ENCODE data around the gene SLC16A4. TPM values are rescaled to one million over a fixed set of nuclear protein-coding genes. Genes with fewer than 3 reads are reported as not detected.

Gene SLC16A4
- total and polyA plus RNA-seq, 8 donors, result 0.89 to 11.1 (median 2.6) TPM; not detected in 1

- DNase-seq, result no peak
- H3K27ac ChIP-seq, result peak overlapping the region in 4 of 5 donors; percentile 30 to 70 (median 59)
- intact Hi-C loops (cut with DNase I; ENCODE audit: low total_unique reads), result no loop called here
- no peaks in the 10 kb centered on the region for H3K9me3 ChIP-seq
- TF ChIP-seq CTCF (IDR thresholded peaks at IDR 0.05) (no peak), POLR2A (IDR thresholded peaks at IDR 0.05) (no peak), EP300 (IDR thresholded peaks at IDR 0.05) (no peak), POLR2AphosphoS5 (IDR thresholded peaks at IDR 0.05) (no peak)
- peaks cover 11 to 57% (median 37%) of the 10 kb centered on the region in 4 donors for H3K36me3 ChIP-seq
- no peaks in the 10 kb centered on the region for H3K27me3 ChIP-seq
- H3K4me1 ChIP-seq, result peaks cover 0 to 20% (median 11%) of the 10 kb centered on the region in 4 donors
- 70 to 84% (median 80%) methylated on average over 10 of the region's 10 CpGs for WGBS, 5 donors
- no peak overlapping the region for H3K4me3 ChIP-seq
Measured at GRCh38 chr1:110380672-110381283, 10.0 kb downstream of the SLC16A4 start.

DNA sequence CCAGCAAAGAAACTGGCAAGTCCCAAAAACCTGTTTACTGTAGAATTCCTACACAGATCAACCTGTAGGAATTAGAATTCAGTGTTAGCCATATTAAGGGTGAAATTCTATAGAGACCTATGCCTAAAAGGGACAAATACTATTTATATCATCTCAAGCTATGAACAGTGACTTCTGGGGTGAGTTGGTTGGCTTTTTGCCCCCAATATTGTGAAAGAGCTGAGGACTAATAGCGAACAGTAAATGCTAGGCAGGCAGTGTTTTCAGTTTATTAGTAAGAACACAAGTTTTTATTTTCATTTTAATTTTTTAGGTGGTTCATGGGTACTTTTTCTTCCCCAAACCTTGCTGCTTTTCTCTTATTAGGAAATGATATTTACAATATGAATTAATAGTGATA, 15.3 kb downstream of the SLC16A4 start:
- no peak for DNase-seq
- 94 to 100% (median 97%) methylated on average over 1 of the region's 1 CpG for WGBS, 5 donors
- H3K9me3 ChIP-seq, result no peaks in the 10 kb centered on the region
- H3K27me3 ChIP-seq, result no peaks in the 10 kb centered on the region
- TF ChIP-seq CTCF (IDR thresholded peaks at IDR 0.05) (no peak), POLR2A (IDR thresholded peaks at IDR 0.05) (no peak), EP300 (IDR thresholded peaks at IDR 0.05) (no peak), POLR2AphosphoS5 (IDR thresholded peaks at IDR 0.05) (no peak)
- H3K4me1 ChIP-seq, result peaks cover 0 to 3% (median 0%) of the 10 kb centered on the region in 4 donors
- H3K27ac ChIP-seq, result no peak overlapping the region
- intact Hi-C loops (cut with DNase I; ENCODE audit: low total_unique reads), result no loop called here
- no peak overlapping the region for H3K4me3 ChIP-seq
- peaks cover 27 to 93% (median 76%) of the 10 kb centered on the region in 4 donors for H3K36me3 ChIP-seq

DNA sequence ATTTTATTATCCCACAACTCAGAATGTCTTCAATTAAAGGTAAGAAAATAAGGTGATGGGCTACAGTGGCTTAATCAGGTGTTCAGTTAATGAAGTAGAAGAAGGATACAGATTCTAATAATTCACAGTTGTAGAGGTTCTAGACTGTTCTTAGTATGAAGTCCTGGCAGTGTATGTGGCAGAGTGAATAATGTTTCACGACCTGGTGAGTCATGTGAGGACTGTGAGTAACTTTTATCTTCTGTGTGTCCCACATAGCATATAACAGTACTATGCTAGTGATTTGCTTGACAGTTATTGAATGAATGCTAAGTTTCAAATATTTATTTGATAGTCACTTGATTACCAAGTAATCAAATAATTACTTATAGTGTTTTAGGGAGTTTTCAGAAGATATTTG, 20.0 kb downstream of the SLC16A4 start:
- Histone ChIP-seq H3K27ac (no peak overlapping the region), H3K27me3 (no peaks in the 10 kb centered on the region), H3K4me3 (no peak overlapping the region), H3K36me3 (peaks cover 16 to 78% (median 63%) of the 10 kb centered on the region in 4 donors), H3K4me1 (peaks cover 0 to 3% (median 0%) of the 10 kb centered on the region in 4 donors), H3K9me3 (no peaks in the 10 kb centered on the region)
- DNase-seq, result no peak
- intact Hi-C loops (cut with DNase I; ENCODE audit: low total_unique reads), result no loop called here
- no peak for TF ChIP-seq EP300 (IDR thresholded peaks at IDR 0.05)
- TF ChIP-seq CTCF (IDR thresholded peaks at IDR 0.05), result no peak
- no peak for TF ChIP-seq POLR2A (IDR thresholded peaks at IDR 0.05)
- no peak for TF ChIP-seq POLR2AphosphoS5 (IDR thresholded peaks at IDR 0.05)
- WGBS, 5 donors, result 13 to 39% (median 26%) methylated on average over 1 of the region's 1 CpG

GRCh38 chr1:110364221-110364620, 26.6 kb downstream of the SLC16A4 start:
- no peak for DNase-seq
- Histone ChIP-seq H3K27me3 (no peaks in the 10 kb centered on the region), H3K4me1 (no peaks in the 10 kb centered on the region), H3K27ac (no peak overlapping the region), H3K9me3 (no peaks in the 10 kb centered on the region), H3K36me3 (peaks cover 0 to 62% (median 51%) of the 10 kb centered on the region in 4 donors), H3K4me3 (no peak overlapping the region)
- TF ChIP-seq POLR2AphosphoS5 (IDR thresholded peaks at IDR 0.05), result no peak
- no peak for TF ChIP-seq POLR2A (IDR thresholded peaks at IDR 0.05)
- no peak for TF ChIP-seq CTCF (IDR thresholded peaks at IDR 0.05)
- no peak for TF ChIP-seq EP300 (IDR thresholded peaks at IDR 0.05)
- intact Hi-C loops (cut with DNase I; ENCODE audit: low total_unique reads), result no loop called here
- WGBS, 5 donors, result 74 to 86% (median 80%) methylated on average over 3 of the region's 3 CpGs

Data from stomach (tissue), 9 donors.